Kidney tubule cell (primary cell): Measurements from ENCODE around the gene HCFC1R1.

ENCODE experiments used
- DNase-seq: peaks from one replicate; pipeline ENCODE4 v3.0.0-alpha.2; 2018; ENCODE audit warnings: low spot score

Gene HCFC1R1

DNA sequence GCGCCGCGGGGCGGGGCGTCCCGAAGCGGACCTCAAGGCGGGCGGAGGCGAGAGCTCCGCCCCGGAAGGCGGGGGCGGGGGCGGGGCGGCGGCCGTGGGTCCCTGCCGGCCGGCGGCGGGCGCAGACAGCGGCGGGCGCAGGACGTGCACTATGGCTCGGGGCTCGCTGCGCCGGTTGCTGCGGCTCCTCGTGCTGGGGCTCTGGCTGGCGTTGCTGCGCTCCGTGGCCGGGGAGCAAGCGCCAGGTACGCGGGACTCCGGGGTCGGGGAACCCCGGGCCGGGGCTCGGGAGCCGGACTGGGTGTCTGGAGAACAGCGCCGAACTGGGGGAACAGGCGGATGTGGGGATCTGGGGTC, 3.5 kb downstream of the HCFC1R1 start, which contains the start of gene TNFRSF12A:
TNFRSF12A (plus strand) TSS at position 122 of the 357 bp plus-strand sequence; CDS start at position 152, 30 bp downstream.
- peak; percentile 88 for DNase-seq

DNA sequence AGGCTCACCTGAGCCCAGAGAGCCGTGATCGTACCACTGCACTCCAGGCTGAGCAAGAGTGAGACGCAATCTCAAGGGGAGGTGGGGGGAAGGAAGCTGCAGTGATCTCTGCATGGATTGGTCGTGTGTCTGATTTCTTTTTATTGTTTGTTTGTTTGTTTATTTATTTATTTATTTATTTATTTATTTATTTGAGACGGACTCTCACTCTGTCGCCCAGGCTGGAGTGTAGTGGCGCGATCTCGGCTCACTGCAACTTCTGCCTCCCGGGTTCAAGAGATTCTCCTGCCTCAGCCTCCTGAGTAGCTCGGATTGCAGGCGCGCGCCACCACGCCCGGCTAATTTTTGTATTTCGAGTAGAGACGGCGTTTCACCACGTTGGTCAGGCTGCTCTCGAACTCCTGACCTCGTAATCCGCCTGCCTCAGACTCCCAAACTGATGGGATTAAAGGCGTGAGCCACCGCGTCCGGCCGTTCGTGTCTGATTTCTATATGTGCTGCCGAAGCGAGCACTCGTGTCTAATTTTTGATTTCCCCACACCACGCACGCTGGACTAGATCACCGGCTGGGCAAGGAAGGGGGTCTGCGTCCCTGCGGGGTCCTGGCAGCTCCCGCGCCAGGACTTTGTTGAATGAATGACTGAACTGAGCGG, 4.0 kb downstream of the HCFC1R1 start:
- no peak for DNase-seq

DNA sequence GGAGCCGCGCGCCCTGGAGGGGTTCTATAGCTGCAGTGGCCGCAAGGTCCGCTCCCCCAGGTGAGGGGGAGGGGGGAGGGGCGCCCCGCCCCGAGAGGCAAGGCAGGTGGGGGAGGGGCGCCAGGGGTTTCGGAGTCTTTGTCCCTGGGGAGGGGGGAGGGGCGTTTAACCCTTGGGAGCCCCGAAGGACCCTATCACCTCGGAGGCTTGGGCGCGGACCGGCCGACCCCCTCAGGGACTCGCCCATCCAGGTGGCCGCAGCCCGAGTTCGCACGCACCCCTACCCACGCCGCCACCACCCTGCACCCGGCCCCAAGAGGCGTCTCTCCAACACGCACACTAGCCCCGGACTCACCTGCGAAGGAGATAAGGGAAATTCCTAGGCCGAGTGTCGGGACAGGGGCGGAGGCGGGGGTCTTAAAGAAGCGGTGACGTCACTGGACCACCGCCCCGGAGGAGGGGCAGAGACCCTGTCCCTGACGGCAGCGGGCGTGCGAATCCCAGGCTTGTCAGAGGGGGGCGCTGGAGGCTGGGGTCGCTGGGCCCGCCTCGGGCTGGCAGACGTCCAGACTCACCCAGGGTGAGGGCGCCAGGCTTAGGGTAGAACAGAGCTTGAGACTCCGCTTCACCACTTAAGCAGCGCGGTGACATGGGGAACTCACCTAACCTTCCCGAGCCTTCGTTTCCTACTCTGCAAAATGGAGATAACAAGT, 5.8 kb downstream of the HCFC1R1 start, which contains the start of gene CLDN6:
CLDN6 (minus strand) TSS at position 390 of the 713 bp plus-strand sequence. CDS start 2,162 bp downstream, outside the sequence.
- DNase-seq, result peak; percentile 36

DNA sequence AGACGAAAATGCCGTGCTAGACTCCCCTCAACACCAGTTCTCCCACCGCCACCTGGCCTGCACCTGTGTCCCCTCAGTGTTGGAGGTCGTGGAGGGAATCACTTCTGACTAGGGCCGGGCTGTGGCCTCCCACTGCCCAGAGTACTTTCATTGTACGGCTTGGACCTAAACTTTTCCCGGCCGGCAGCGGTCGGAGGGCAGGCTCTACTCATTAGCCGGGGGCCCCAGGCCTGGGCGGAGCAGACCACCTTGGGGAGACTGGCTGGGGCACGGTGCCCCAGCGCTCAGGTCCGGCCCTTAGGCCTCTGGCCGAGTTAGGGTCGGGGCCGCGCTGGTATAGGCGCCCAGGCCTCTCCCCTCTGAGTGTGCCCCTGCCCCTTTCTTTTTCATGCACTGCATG, 6.4 kb downstream of the HCFC1R1 start:
- no peak for DNase-seq

DNA sequence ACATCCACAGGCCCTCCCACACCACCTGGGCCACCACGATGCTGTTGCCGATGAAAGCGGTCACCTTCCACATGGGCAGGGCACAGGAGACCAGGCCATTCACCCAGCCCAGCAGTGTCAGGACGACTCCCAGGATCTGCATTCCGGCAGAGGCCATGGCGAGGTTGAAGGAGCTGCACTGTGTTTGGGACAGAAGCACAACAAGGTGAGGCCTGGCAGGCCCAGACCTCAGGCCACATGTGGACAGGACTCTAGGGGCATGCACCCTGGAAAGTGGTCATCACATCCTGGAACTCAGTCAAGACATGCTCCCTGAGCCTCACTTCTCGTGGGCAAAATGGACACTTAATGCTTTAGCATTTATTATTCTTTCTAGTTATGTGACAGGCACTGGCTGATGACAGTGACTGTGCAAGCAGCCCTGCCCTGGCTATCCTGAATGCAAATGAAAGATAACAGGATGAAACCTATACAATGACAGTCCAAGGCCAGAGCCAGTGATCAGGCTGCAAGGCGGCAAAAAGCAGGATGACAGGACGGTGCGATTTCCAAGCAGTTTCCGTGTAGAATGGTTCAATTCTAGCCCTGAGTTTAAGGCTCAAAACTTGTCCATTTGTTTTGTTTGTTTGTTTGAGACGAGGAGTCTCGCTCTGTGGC, 7.7 kb downstream of the HCFC1R1 start:
- no peak for DNase-seq

DNA sequence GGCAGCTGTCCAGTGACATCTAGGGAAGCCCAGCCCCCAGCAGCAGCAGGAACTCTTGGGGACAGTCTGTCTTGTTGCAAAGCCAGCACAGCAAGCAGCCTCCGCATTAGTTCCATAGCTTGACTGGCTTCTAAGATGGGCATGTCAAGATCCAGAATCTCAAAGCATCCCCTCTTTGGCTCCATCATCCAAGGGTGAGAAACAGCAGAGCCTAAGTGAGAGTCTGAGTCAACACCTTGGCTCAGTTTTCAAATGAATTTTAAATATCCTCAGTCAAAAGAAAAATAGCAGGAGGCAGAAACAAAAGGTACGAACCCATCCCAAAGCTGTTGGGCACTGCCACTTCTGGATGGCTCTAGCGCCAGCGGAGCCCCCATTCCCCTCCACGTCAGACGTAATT, 8.8 kb downstream of the HCFC1R1 start:
- no peak for DNase-seq

DNA sequence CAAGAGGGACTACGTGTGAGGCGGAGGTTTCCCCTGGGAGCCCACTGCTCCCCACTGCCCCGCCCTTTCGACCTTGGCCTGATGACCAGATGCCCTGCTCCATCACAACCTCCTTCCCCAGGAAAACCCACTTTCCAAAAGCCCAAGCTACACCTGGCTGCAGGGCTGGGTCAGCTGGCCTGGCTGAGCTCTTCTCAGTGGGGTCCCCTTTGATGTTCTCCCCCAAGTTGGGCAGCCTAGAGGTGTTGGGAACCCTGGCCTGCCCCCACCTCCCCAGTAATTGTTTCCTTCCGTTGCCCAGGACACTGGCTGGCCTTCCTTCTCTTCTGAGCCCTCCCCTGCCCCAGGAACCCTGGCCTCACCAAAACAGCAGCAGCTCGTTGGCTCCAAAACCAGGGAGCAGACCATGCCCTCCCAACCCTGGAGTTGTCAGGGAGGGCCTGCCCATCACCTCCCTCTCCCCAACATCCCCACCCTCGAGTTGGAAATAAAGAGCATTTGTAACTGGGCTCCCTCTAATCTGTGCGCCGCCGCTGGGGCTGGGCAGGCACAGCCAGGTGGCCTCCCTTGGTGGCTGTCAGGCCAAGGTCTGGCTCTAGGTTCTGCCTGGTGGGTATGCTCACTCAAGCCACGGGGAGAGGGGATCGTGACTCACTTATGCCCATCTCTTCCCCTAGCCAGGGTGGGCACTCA, 9.6 kb downstream of the HCFC1R1 start:
- no peak for DNase-seq

DNA sequence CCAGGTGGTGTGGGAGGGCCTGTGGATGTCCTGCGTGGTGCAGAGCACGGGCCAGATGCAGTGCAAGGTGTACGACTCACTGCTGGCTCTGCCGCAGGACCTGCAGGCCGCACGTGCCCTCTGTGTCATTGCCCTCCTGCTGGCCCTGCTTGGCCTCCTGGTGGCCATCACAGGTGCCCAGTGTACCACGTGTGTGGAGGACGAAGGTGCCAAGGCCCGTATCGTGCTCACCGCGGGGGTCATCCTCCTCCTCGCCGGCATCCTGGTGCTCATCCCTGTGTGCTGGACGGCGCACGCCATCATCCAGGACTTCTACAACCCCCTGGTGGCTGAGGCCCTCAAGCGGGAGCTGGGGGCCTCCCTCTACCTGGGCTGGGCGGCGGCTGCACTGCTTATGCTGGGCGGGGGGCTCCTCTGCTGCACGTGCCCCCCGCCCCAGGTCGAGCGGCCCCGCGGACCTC, 10.2 kb downstream of the HCFC1R1 start:
- DNase-seq, result peak; percentile 47

DNA sequence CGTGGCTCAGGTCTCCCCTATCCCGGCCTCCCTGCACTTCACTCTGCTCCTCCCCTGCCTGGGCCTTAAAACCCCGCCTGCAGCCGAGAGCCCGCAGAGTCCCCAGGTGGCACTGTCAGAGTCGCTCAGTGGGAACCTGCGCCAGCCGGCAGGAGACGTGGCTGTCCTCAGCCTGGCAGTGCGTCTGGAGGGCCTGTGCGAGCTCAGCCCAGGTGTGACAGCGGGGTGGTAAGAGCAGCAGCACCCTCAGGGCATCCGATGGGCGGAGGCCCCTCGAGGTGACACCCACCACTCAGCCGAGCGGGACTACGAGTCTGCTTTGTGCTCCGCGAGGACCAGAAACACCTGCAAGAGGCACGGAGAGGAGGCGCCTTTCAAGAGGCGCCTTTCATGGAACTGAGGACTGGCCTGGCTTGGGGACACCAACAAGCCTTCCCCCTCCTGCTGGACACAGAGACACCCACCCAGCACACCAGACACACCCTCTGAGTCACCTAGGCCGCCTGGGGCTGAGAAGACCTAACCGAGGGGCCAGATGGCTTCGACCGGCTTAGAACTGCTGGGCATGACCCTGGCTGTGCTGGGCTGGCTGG, 10.8 kb downstream of the HCFC1R1 start, which contains the start of gene CLDN9:
CLDN9 (plus strand) TSS at position 96 of the 593 bp plus-strand sequence; CDS start at position 536, 440 bp downstream.
- DNase-seq, result peak; percentile 52

DNA sequence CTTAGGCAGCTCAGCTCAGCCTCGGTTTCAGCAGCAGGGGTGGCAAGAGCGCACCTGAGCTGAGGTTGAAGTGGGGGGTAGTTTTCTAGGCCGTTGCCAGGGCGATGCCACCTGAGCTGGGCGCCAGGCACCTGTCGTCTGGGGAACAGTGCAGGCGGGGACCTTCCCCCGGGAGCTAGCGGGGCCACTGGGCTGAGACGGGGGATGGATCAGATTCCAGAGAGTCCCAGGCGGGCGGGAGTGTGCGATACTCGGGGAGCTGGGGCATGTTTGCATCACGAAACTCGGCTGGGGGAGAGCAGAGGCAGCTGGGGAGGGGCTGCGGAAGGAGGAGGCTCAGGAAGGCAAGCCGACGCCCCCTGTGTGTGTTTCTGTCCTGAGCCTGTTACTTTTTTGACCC, 11.5 kb downstream of the HCFC1R1 start:
- DNase-seq, result peak; percentile 48

DNA sequence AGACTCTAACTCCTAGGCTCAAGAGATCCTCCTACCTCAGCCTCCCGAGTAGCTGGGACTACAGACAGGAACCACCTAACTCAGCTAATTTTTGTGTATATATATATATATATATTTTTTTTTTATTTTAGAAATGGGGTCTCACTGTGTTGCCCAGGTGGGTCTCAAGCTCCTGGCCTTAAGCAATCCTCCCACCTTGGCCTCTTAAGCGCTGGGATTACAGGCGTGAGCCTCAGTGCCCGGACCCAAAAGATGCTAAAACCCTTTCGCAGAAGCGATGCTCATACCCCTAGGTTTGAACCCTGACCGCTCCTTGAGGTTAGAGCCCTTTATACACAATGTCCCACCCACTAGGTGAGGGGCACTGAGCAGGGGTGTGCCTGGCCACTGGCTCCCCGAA, 13.2 kb downstream of the HCFC1R1 start:
- DNase-seq, result no peak

DNA sequence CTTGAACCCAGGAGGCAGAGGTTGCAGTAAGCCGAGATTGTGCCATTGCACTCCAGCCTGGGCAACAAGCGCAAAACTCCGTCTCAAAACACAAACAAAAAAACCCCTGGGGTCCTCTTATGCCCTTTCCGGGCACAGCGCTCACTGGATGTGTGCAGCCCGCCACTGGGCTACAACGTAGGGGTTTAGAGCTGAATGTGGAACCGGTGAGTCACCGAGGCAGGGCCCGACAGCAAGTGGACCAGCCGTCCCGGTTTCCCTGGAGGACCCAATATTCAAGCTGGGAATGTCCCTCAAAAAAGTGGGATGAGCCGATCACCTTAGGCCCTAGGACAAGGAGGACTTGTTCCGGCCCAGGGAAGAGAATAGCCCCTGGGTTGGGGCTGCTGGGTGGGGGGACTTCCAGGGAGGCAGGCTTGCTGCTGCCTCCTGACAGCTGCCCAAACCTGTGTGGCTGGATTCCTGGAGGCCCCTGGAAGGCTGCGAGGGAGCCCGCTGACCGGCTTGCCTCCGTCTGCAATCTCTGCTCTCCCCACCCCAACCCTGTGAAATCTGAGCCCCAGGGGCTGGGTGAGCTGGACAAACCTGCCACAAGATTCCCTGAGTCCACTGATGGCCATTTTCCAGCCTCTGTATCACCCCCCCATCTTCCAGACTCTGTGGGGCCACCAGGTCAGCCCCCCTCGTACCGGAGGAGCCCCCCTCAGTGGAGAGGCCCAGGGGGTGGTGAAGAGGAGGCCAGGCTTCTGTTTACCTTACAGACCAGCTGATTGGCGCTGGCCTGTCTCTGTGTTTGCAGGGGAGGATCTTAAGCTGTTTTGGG, 14.0 kb downstream of the HCFC1R1 start:
- peak; percentile 67 for DNase-seq

DNA sequence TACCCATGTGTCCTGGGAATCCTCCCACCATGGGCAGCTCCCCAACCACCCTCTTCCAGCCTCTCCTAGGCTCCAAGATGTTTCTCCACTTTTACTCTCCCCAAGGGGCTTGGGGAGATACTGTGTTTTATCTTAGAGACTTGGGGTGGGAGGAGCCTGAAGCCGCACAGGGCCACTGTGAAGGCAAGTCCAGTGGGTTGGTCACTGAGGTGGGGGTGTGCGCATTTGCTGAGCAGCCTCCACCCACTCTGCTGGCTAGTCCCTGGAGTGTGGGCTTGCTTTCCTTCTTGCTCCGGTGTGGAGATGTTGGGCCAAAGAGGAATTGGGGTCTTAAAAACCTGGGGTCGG, 15.1 kb downstream of the HCFC1R1 start:
- DNase-seq, result no peak

DNA sequence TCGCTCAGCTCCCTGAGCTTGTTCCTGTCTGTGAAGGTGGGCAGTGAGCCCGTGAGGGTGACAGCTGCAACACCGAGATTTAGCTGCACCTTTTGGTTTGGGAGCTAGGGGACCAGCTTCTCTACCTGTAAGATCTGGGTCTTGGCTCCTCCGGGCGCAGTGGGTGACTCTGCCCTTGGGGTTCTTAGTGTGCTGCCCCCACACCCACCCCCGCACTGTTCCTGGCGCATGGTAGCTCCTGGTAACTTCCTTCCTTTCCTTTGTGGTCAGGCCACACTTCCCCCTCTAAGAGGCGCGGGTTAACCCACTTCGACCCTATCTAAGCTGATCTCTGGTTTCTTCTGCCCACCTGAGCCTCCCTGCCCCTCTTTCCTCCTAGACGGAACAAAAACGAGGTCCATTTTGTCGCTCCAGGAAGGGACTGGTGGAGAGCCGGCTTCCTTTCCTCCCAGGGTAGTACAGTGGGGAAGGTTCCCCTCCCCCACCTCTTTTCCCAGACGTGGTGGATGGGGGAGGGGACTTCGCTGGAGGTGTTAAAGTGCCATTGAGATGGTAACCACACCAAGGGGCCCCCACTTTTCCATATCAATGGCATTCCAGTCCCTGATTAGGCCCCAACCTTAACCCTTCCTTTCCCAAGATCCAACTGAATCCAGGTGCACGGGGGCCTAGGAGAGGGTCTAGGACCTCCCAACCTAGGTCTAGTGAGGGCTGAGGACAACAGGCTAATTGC, 15.6 kb downstream of the HCFC1R1 start:
- no peak for DNase-seq

DNA sequence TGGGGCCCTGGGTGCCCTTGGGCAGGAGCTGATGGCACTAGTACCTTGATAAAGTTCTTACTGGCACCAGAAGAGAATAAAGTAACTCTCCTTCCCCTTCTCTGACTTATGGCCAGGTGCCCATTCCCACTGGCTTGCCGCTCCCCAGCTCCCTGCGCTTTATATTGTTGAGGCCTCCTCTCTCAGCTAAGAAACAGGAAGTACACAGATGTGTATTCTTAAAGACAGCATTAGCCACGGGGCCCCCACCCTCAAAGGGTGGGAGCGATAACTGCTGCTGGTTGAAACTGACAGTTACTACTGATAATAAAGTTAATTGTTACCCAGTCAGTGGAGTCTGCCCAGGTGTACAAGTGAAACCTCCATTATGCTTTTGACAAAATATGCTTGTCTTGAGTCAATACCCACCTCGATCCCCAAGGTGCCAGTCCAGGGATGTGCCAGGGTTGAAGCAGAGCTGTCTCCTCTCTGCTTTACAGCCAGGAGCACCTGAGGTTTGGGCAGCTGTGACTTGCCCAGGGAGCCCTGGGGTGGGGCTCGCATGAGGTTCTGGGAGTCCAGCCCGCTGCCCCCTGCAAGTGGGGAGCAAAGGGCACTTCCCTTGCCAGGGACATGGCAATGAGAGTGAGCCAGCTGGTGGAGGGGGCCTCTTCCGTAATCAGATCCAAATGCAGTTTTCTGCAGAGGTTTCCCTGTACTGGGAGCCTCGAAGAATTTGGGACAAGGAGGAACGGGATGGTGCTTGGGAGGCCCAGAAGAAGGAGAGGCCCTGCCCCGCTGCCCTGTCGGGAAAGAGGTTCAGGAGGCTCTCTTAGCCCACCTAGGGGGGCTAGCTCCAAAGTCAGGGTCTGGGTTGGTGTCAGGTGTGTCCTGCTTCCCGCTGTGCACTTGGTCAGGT, 16.4 kb downstream of the HCFC1R1 start:
- no peak for DNase-seq

DNA sequence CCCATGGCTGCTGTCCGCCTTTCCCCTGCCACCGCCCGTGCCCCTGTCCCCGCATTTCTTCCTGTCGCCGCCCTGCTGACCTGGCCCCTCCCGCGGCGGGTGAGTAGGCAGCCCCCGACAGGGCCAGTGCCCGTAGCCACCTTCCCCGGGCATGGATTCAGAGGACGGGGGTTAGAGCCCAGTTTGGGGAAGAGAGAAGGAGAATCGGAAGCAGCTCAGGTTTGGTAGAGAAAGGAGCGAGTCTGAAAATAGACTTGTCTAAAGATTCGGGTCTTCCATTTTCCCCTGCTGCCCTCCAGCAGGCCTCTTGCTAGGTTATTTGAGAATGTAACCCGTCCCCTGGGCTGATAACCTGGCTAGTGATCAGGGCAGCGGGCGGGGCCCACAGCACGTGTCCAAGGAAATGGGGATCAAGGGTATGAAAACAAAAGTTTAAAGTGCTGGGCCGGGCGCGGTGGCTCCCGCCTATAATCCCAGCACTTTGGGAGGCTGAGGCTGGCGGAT, 18.9 kb downstream of the HCFC1R1 start:
- DNase-seq, result peak; percentile 65

DNA sequence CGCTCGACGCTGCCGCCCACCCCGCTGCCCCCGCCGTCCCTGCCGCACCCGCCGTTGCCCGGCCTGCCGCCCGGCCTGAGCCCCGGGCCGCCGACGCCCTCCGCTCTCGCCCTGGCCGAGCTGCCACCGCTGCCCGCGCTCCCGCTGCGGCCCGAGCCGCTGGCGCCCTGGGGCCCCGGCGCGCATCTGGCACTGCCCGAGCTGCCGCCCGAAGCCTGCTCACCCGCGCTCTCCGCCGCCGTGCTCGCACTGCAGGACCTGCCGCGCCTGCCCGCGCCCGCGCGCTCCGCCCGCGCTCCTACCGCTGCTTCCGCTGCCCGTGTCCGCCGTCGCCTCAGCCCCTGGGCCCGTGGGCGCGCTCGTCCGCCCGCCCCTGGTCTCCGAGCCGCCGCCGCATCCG, 19.4 kb downstream of the HCFC1R1 start:
- DNase-seq, result peak; percentile 35

DNA sequence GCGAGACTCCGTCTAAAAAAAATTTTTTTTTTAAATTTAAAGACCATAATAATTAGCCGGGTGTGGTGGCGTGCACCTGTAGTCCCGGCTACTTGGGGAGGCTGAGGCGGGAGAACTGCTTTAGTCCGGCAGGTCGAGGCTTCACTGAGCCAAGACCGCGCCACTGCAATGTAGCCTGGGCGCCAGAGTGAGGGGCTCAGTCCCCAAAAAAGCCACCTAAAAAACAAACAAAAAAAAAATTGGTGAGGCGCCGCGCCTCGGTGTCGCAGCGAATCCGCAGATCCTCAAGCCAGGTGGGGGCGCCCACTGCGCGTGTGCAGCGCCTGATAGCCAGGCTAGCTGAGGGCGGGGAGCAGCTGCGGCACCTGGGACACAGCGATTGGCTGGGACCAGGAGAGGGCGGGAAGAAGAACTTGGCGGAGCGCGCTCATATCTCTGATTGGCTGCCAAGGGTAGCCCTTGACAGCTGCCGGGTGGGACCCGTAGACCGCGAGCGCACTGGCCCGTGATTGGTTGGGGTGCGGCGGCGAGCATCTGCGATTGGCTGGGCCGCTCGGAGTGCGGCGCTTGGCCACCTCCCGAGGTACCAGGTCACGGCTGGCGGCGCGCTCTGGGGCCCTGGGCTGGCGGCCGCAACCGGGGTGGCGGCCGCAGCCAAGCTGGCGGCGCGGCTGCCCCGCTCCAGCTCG, 20.0 kb downstream of the HCFC1R1 start:
- peak; percentile 99 for DNase-seq
